Measurements from ENCODE around the gene STEEP1.
A peak's percentile ranks its signal among the peaks of the same experiment; 100 is the strongest.
"Not testable (repeated sequence)": the region's sequence is repeated elsewhere in the genome, so short reads cannot be mapped to it uniquely, and the experiment has no call there.

Gene STEEP1

GRCh38 chrX:119529345-119530276 is 35.6 kb downstream of the STEEP1 start:
- DNase-seq, result no peak

- no peak for DNase-seq
These were observed 41.5 kb downstream of the STEEP1 start for GRCh38 chrX:119523664-119524184.

GRCh38 chrX:119521246-119521645 is 44.0 kb downstream of the STEEP1 start:
- no peak for DNase-seq

GRCh38 chrX:119518371-119518770 is 46.8 kb downstream of the STEEP1 start:
- no peak for DNase-seq

GRCh38 chrX:119516157-119516702 is 49.0 kb downstream of the STEEP1 start:
- peak; percentile 43 for DNase-seq

- DNase-seq, result peak; percentile 38
These were observed 52.9 kb downstream of the STEEP1 start for GRCh38 chrX:119512146-119512800.

GRCh38 chrX:119507206-119507605 is 58.0 kb downstream of the STEEP1 start:
- no peak for DNase-seq

- DNase-seq, result no peak
These were observed 59.3 kb downstream of the STEEP1 start for GRCh38 chrX:119505945-119506344.

- DNase-seq, result not testable (repeated sequence)
These were observed 60.1 kb downstream of the STEEP1 start for GRCh38 chrX:119505145-119505544.

- DNase-seq, result no peak
These were observed 61.7 kb downstream of the STEEP1 start for GRCh38 chrX:119503484-119503861.

GRCh38 chrX:119502727-119503483 is 62.3 kb downstream of the STEEP1 start:
- DNase-seq, result peak; percentile 60

- no peak for DNase-seq
These were observed 63.6 kb downstream of the STEEP1 start for GRCh38 chrX:119501511-119502148.

GRCh38 chrX:119500061-119500800 is 65.0 kb downstream of the STEEP1 start:
- DNase-seq, result no peak

GRCh38 chrX:119497185-119497584 is 68.0 kb downstream of the STEEP1 start:
- no peak for DNase-seq

- DNase-seq, result no peak
These were observed 69.2 kb downstream of the STEEP1 start for GRCh38 chrX:119495734-119496726.

- not testable (repeated sequence) for DNase-seq
These were observed 71.2 kb downstream of the STEEP1 start for GRCh38 chrX:119493851-119494495.

- no peak for DNase-seq
These were observed 72.7 kb downstream of the STEEP1 start for GRCh38 chrX:119492463-119492862.

- DNase-seq, result no peak
These were observed 75.8 kb downstream of the STEEP1 start for GRCh38 chrX:119489212-119490074.

- DNase-seq, result no peak
These were observed 76.5 kb downstream of the STEEP1 start for GRCh38 chrX:119488749-119489148.
